ENCODE results near the gene GAB2.

DNA sequence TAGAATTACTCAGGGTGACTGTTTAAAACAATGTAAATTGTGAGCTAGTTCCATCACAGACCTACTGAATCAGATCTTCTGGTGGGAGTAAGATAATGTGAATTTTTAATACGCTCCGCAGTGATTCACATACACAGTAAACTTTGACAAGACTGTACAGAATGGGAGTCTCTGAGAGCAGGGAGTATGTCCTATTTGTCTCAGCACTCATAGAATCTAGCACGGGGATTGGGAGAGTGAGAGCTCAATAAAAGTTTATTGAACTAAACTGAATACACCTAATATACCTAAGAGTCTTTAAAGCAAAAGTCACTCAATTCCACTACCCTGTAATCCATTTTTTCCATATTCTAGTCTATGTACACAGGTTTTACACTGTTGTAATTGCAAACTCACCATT, 11.2 kb upstream of the GAB2 start:
- TF ChIP-seq, protein P1, sequence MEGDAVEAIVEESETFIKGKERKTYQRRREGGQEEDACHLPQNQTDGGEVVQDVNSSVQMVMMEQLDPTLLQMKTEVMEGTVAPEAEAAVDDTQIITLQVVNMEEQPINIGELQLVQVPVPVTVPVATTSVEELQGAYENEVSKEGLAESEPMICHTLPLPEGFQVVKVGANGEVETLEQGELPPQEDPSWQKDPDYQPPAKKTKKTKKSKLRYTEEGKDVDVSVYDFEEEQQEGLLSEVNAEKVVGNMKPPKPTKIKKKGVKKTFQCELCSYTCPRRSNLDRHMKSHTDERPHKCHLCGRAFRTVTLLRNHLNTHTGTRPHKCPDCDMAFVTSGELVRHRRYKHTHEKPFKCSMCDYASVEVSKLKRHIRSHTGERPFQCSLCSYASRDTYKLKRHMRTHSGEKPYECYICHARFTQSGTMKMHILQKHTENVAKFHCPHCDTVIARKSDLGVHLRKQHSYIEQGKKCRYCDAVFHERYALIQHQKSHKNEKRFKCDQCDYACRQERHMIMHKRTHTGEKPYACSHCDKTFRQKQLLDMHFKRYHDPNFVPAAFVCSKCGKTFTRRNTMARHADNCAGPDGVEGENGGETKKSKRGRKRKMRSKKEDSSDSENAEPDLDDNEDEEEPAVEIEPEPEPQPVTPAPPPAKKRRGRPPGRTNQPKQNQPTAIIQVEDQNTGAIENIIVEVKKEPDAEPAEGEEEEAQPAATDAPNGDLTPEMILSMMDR (IDR thresholded peaks at IDR 0.05) = no peak
- no peak for TF ChIP-seq POLR2A (IDR thresholded peaks at IDR 0.05)

Data from lower leg skin (tissue), 3 donors.